ENCODE results near the gene SH3BP4. TPM values are rescaled to one million over a fixed set of nuclear protein-coding genes. Genes with fewer than 3 reads are reported as not detected.
A peak's percentile ranks its signal among the peaks of the same experiment; 100 is the strongest.

SH3BP4 gene
- polyA plus RNA-seq, 2 of the 4 experiments (the other 2 are of a cell fraction), result 22.6 to 35.7 TPM

GRCh38 chr2:234919711-234920110 lies 32.1 kb upstream of the SH3BP4 start (continued):
- TF ChIP-seq, protein P1, sequence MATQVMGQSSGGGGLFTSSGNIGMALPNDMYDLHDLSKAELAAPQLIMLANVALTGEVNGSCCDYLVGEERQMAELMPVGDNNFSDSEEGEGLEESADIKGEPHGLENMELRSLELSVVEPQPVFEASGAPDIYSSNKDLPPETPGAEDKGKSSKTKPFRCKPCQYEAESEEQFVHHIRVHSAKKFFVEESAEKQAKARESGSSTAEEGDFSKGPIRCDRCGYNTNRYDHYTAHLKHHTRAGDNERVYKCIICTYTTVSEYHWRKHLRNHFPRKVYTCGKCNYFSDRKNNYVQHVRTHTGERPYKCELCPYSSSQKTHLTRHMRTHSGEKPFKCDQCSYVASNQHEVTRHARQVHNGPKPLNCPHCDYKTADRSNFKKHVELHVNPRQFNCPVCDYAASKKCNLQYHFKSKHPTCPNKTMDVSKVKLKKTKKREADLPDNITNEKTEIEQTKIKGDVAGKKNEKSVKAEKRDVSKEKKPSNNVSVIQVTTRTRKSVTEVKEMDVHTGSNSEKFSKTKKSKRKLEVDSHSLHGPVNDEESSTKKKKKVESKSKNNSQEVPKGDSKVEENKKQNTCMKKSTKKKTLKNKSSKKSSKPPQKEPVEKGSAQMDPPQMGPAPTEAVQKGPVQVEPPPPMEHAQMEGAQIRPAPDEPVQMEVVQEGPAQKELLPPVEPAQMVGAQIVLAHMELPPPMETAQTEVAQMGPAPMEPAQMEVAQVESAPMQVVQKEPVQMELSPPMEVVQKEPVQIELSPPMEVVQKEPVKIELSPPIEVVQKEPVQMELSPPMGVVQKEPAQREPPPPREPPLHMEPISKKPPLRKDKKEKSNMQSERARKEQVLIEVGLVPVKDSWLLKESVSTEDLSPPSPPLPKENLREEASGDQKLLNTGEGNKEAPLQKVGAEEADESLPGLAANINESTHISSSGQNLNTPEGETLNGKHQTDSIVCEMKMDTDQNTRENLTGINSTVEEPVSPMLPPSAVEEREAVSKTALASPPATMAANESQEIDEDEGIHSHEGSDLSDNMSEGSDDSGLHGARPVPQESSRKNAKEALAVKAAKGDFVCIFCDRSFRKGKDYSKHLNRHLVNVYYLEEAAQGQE (IDR thresholded peaks at IDR 0.05), result no peak

GRCh38 chr2:234920836-234921235 lies 31.0 kb upstream of the SH3BP4 start:
- FAIRE-seq, result no peak

DNA sequence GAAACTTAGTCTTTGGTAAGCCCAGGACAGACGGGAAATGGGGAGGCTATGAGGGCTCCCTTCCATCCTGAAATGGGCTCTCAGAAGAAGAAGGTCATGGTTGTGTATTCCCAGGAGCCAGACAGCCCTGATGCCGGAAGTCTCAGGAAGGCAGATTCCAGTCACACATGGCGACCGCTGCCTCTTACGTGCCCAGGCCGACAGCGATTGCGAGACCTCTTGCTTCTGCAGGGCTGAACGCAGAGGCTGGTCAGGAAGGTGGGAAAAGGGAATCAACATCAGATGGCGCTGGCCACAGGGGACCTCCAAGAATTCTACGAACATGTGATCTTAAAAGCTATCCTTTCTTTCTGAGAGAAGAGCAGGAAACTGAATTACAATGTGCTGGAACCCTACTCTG lies 22.8 kb upstream of the SH3BP4 start:
- 90% methylated on average over 11 of the region's 11 CpGs for WGBS (ENCODE audit: missing lambda C conversion rate)
- Histone ChIP-seq H3K4me2 (no peak overlapping the region), H3K27ac (no peak overlapping the region), H3K4me3 (no peak overlapping the region), H3K9me3 (peaks cover 6% of the 10 kb centered on the region; the same call in 1 of the 3 replicates), H3K4me1 (no peaks in the 10 kb centered on the region)
- ChIA-PET POLR2A (no interaction called here), CTCF (interaction anchor here (0.6 kb wide), 1 partner anchor 286 kb away, joined by 3 read pairs; no protein-coding TSS in a partner anchor)
- DNase-seq (ENCODE audit: low read depth in 1 of 2, low spot score in 1 of 2) (no peak), FAIRE-seq (no peak), ATAC-seq (no peak)
- TF ChIP-seq POLR2AphosphoS2 (conservative IDR thresholded peaks at IDR 0.05; ENCODE audit: low read length) (no peak), FOSB (CRISPR knock-in tag; IDR thresholded peaks at IDR 0.05) (no peak)

More at GRCh38 chr2:234920836-234921235, 31.0 kb upstream of the SH3BP4 start:
- TF ChIP-seq FOSL2 (IDR thresholded peaks at IDR 0.05) (no peak), FOSL2 (CRISPR knock-in tag; IDR thresholded peaks at IDR 0.05) (no peak), TP53 (CRISPR knock-in tag; IDR thresholded peaks at IDR 0.05) (no peak), RCOR1 (IDR thresholded peaks at IDR 0.05; ENCODE audit: low read depth, low read length) (no peak), NR3C1 (IDR thresholded peaks at IDR 0.05) (no peak), CBX8 (IDR thresholded peaks at IDR 0.05) (no peak), PHF8 (IDR thresholded peaks at IDR 0.05; ENCODE audit: borderline replicate concordance, low read depth) (no peak), USF2 (IDR thresholded peaks at IDR 0.05) (no peak), FOXS1 (CRISPR knock-in tag; IDR thresholded peaks at IDR 0.05) (no peak), NPAS2 (CRISPR knock-in tag; IDR thresholded peaks at IDR 0.05; ENCODE audit: borderline replicate concordance) (no peak), MAFK (IDR thresholded peaks at IDR 0.05; ENCODE audit: partially characterized antibody) (no peak), GATA3 (IDR thresholded peaks at IDR 0.05; ENCODE audit: borderline replicate concordance) (no peak), EP300 (IDR thresholded peaks at IDR 0.05) (no peak), POLR2A (IDR thresholded peaks at IDR 0.05; ENCODE audit: low read length) (no peak), ZC3H11A (IDR thresholded peaks at IDR 0.05) (no peak), CBX2 (IDR thresholded peaks at IDR 0.05; ENCODE audit: borderline replicate concordance, low read depth) (no peak), ESRRA (IDR thresholded peaks at IDR 0.05; ENCODE audit: borderline replicate concordance, low read length) (no peak), TFCP2L1 (CRISPR knock-in tag; IDR thresholded peaks at IDR 0.05) (no peak)
- TF ChIP-seq, protein P2, sequence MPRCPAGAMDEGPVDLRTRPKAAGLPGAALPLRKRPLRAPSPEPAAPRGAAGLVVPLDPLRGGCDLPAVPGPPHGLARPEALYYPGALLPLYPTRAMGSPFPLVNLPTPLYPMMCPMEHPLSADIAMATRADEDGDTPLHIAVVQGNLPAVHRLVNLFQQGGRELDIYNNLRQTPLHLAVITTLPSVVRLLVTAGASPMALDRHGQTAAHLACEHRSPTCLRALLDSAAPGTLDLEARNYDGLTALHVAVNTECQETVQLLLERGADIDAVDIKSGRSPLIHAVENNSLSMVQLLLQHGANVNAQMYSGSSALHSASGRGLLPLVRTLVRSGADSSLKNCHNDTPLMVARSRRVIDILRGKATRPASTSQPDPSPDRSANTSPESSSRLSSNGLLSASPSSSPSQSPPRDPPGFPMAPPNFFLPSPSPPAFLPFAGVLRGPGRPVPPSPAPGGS (IDR thresholded peaks at IDR 0.05), result no peak
- TF ChIP-seq, protein P3, sequence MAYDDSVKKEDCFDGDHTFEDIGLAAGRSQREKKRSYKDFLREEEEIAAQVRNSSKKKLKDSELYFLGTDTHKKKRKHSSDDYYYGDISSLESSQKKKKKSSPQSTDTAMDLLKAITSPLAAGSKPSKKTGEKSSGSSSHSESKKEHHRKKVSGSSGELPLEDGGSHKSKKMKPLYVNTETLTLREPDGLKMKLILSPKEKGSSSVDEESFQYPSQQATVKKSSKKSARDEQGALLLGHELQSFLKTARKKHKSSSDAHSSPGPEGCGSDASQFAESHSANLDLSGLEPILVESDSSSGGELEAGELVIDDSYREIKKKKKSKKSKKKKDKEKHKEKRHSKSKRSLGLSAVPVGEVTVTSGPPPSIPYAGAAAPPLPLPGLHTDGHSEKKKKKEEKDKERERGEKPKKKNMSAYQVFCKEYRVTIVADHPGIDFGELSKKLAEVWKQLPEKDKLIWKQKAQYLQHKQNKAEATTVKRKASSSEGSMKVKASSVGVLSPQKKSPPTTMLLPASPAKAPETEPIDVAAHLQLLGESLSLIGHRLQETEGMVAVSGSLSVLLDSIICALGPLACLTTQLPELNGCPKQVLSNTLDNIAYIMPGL (CRISPR knock-in tag; IDR thresholded peaks at IDR 0.05; ENCODE audit: borderline replicate concordance), result no peak
- Histone ChIP-seq H3K27ac (no peak overlapping the region), H3K4me2 (peak overlapping the region; percentile 15; the same call in 2 of the 3 replicates), H3K4me1 (0 out of 3 replicates have a peak, but pooled peaks cover 6% of the 10 kb centered on the region), H3K4me3 (no peak overlapping the region), H3K9me3 (peaks cover 6% of the 10 kb centered on the region; the same call in 1 of the 3 replicates)
- POLR2A ChIA-PET, result no interaction called here
- no peak for ATAC-seq
- CTCF ChIA-PET, result no interaction called here
- 78% methylated on average over 2 of the region's 2 CpGs for WGBS (ENCODE audit: missing lambda C conversion rate)
- DNase-seq (ENCODE audit: low read depth in 1 of 2, low spot score in 1 of 2), result no peak

All from A549 (cell line).